Airway epithelial cell (primary cell): ENCODE measurements around the gene PYCR2. TPM values are rescaled to one million over a fixed set of nuclear protein-coding genes. Genes with fewer than 3 reads are reported as not detected.

Experiments
- total RNA-seq: library from RNA; depleted of rRNA; stranded (reverse); fragments of >200 nt; gene quantifications from 2 replicates; pipeline ENCODE4 v1.2.3, GENCODE V29; 2015

Gene PYCR2
- 55.5 and 63.7 TPM in 2 replicates for total RNA-seq

DNA sequence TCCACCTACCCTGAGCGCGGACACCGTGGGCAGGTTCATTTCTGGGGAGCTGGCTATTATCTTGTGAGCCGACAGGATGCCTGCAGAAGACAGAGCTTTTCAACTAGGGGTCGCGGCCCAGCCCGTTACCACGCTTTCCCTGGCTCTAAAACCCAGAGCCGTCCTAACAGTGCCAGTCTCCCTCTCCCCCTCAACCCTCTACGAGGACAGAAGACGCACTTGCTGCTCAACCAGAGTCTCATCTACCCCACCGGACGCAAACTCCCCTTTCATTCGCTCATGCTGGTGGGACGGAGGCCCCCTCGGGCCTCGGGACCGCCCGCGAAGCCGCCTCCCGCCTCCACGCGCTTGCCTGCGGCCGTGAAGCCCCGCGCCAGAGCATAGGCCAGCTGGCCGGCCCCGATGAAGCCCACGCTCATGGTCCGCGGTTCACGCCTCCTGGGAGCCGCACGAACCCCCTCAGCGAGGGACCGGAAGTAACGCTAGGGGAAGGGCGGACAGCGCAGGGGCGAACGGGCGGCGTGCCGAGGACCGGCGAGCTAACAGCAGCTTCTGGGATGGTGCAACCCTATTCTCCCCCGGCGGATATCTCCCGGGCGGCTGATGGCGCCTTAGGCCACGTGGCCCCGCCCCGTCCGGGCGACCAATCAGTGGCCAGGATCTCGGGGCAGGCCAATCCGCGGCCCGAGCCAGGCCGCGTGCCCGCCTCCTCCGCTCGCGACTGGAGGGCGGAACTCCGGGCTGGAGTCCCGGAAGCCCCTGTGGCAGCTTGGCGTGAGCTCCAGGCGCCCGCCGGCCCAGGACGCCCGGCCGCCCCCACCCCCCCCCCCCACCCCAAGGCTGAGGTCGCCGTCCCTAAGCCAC, at the start of gene PYCR2:
Gene PYCR2 (minus strand): TSS at position 559 of the 864 bp plus-strand sequence. CDS start 140 bp downstream, at position 419.

DNA sequence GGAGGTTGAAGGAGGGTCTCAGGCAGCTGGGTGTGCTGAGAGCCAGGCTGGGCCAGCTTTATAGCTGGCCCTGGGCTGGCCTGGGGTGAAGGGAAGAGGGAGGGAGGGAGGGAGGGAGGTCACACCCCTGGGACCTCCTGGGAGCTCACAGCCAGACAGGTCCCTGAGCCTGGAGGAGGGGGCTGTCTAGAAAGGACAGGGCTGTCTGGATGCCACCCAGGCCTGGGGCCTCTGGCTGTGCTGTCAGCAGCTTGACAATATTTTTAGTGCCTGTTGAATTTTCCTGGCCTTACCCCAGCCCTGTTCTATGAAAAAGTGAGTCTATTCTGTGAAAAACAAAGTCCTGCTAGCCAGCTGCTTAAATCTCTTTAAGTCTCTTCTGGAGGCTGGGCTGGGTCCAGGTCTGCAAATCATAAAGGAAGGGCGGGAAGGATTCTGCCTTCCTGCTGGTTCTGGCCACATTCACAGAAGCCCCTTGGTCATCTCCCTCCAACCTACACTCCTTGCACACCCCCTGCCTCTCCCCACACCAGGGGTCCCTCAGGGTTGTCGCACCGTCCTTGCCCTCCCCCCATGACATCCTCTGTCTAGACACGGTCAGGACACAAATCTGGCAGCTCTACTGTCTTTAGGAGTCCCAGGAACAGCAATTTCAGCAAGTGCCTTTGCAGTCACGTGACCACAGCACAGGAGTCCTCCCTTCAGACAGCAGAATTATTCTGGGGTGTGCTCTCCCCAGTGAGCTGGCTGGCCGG, 17.3 kb upstream of the PYCR2 start, which contains the start of gene LEFTY2:
Gene LEFTY2 (minus strand): TSS at position 34 of the 755 bp plus-strand sequence. CDS start 80 bp downstream, outside the sequence.

DNA sequence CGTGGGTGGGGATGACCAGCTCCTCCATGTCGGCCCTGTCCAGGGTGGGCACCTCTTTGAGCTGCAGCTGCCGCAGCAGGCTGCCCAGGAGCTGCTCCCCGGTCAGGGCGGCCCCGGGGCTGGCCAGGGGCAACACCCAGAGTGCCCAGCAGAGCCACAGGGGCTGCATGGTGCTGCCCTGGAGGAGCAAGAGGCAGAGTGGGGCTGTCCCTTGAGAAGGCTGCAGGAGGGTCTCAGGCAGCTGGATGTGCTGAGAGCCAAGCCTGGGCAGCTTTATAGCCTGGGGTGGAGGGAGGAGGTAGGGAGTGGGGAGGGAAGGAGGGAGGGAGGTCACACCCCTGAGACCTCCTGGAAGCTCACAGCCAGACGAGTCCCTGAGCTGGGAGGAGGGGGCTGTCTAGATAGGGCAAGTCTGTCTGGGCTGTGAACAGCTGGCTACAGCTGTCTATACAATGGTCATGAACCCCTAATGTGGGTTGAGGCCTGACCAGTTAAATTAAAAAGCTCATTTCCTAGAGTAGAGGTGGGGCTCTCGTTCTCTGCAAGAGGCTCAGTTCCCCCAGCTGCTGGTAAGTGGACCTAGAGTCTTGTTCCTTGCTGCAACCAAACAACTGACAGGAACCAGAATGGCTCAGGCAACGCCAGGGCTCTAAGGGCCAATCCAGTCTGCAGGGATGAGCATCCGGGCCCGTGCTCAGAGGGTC, 35.0 kb downstream of the PYCR2 start, which contains the start of gene LEFTY1:
Gene LEFTY1 (minus strand): TSS at position 249 of the 704 bp plus-strand sequence. CDS start 80 bp downstream, at position 169.

DNA sequence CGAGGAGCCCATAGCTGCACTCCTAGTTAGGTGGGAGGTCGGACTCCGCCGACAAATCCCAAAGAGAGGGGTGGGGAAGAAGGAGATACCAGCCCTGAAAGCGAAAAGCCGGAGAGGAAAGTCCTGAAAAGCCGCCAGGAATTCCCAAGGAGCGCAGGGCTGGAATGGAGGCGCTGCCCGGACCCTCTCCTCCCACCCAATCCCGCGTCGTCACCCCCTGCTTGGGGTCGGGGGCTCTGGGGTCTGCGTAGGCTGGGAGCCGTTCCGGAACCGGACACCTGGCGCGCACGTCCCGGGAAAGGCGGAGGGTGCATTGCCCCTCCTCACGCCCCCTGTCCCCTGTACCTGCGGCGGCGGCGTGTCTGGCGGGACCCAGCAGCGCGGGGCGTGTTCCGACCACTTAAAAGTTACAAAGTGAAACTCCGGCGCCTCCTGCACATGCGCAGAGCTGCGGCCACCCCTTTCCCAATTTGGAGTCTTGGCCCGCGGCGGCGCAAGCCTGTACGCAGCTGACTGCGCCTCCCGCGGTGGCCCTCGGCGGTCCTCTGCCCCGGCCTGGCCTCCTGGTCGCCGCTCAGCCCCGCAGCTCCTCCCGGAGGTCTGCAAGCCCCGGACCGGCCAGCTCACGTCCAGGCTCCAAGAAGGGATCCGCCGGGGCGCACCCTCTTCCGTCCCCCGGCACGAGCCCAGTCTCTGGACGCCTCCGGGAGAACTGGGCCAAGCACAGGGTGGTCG, 41.9 kb downstream of the PYCR2 start, which contains the start of gene TMEM63A:
Gene TMEM63A (minus strand): TSS at position 422 of the 735 bp plus-strand sequence. CDS start 4,800 bp downstream, outside the sequence.

Other genes with a start within 250 kb of the PYCR2 start
- 233 and 250 TPM in 2 replicates for gene SRP9, start 146.4 kb downstream of the PYCR2 start, total RNA-seq
- gene EPHX1, start 114.1 kb downstream of the PYCR2 start, total RNA-seq, result 23.7 and 25.0 TPM in 2 replicates
- gene TMEM63A, start 41.9 kb downstream of the PYCR2 start, total RNA-seq, result 6.5 and 8.7 TPM in 2 replicates
- not detected in 2 replicates for gene LEFTY1, start 35.1 kb downstream of the PYCR2 start, total RNA-seq
- not detected in 2 replicates for gene LEFTY2, start 17.0 kb upstream of the PYCR2 start, total RNA-seq
- gene SDE2, start 75.1 kb upstream of the PYCR2 start, total RNA-seq, result 13.0 and 18.5 TPM in 2 replicates
- gene H3-3A, start 138.5 kb upstream of the PYCR2 start, total RNA-seq, result 327 and 495 TPM in 2 replicates